GM23338 (cell line): Measurements from ENCODE around the gene CACNA1D.

Experiments used
- CREB1 ChIP-seq: fragments of 250-450 bp; sonication (Bioruptor Pico); IDR thresholded peaks from 2 replicates; pipeline ENCODE4 v1.5.0; 2020; ENCODE audit warnings: low read depth, mild to moderate bottlenecking, moderate library complexity
- EZH2 ChIP-seq: fragments of 200-600 bp; sonication (generic); IDR thresholded peaks from one replicate; pipeline ENCODE4 v1.8.0; 2017; ENCODE audit warnings: antibody characterized with exemption, mild to moderate bottlenecking, low read depth; ENCODE audit not compliant: unreplicated experiment
- JUNB ChIP-seq: IDR thresholded peaks from one replicate; pipeline ENCODE4 v1.6.1; 2016; ENCODE audit warnings: antibody characterized with exemption; ENCODE audit not compliant: unreplicated experiment
- NANOG ChIP-seq: IDR thresholded peaks from 2 replicates; pipeline ENCODE4 v1.6.1; 2016; ENCODE audit warnings: antibody characterized with exemption, borderline replicate concordance
- POLR2AphosphoS5 ChIP-seq: IDR thresholded peaks from 2 replicates; pipeline ENCODE4 v1.6.1; 2016; ENCODE audit warnings: antibody characterized with exemption, low read depth
- TF ChIP-seq, protein P1 (sequence below), 2 experiments: fragments of 200-600 bp in 1 of 2; sonication (generic) in 1 of 2; conservative IDR thresholded peaks; 2 replicates each; pipeline versions ENCODE4 v1.5.1 to v1.6.1; 2016 to 2017; ENCODE audit warnings: antibody characterized with exemption in 2 of 2, low read depth in 2 of 2, mild to moderate bottlenecking in 2 of 2, moderate library complexity in 1 of 2
- TF ChIP-seq, protein P2 (sequence below): IDR thresholded peaks from one replicate; pipeline ENCODE4 v1.6.1; 2018; ENCODE audit warnings: antibody characterized with exemption; ENCODE audit not compliant: unreplicated experiment
- TF ChIP-seq, protein P3 (sequence below): IDR thresholded peaks from 2 replicates; pipeline ENCODE4 v1.6.1; 2016; ENCODE audit warnings: antibody characterized with exemption

DNA sequence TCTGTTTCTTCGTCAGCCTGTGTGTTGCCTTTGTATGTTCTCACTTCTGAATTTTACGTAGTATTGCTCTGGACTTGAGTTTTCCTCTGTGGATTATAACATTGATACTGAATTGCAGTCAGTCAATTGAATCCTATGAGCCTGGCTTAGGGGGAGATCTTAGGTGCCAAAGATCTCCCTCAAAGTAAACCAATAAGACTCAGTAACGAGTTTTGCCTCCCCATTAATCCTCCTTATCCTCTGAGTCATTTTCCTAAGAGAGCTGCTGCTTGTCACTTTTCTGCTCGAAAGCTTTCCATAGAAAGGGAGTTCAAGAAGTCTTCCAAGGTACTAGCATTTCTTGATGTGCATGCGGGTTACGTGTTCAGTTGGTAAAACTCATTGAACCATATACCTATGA, 225.4 kb downstream of the CACNA1D start:
- TF ChIP-seq, protein P1, sequence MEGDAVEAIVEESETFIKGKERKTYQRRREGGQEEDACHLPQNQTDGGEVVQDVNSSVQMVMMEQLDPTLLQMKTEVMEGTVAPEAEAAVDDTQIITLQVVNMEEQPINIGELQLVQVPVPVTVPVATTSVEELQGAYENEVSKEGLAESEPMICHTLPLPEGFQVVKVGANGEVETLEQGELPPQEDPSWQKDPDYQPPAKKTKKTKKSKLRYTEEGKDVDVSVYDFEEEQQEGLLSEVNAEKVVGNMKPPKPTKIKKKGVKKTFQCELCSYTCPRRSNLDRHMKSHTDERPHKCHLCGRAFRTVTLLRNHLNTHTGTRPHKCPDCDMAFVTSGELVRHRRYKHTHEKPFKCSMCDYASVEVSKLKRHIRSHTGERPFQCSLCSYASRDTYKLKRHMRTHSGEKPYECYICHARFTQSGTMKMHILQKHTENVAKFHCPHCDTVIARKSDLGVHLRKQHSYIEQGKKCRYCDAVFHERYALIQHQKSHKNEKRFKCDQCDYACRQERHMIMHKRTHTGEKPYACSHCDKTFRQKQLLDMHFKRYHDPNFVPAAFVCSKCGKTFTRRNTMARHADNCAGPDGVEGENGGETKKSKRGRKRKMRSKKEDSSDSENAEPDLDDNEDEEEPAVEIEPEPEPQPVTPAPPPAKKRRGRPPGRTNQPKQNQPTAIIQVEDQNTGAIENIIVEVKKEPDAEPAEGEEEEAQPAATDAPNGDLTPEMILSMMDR (conservative IDR thresholded peaks at IDR 0.05; ENCODE audit: low read depth in 2 of 2) = no peak
- TF ChIP-seq CREB1 (CRISPR knock-in tag) (no peak), EZH2 (no peak), NANOG (no peak), POLR2AphosphoS5 (no peak), JUNB (no peak)
- TF ChIP-seq, protein P2, sequence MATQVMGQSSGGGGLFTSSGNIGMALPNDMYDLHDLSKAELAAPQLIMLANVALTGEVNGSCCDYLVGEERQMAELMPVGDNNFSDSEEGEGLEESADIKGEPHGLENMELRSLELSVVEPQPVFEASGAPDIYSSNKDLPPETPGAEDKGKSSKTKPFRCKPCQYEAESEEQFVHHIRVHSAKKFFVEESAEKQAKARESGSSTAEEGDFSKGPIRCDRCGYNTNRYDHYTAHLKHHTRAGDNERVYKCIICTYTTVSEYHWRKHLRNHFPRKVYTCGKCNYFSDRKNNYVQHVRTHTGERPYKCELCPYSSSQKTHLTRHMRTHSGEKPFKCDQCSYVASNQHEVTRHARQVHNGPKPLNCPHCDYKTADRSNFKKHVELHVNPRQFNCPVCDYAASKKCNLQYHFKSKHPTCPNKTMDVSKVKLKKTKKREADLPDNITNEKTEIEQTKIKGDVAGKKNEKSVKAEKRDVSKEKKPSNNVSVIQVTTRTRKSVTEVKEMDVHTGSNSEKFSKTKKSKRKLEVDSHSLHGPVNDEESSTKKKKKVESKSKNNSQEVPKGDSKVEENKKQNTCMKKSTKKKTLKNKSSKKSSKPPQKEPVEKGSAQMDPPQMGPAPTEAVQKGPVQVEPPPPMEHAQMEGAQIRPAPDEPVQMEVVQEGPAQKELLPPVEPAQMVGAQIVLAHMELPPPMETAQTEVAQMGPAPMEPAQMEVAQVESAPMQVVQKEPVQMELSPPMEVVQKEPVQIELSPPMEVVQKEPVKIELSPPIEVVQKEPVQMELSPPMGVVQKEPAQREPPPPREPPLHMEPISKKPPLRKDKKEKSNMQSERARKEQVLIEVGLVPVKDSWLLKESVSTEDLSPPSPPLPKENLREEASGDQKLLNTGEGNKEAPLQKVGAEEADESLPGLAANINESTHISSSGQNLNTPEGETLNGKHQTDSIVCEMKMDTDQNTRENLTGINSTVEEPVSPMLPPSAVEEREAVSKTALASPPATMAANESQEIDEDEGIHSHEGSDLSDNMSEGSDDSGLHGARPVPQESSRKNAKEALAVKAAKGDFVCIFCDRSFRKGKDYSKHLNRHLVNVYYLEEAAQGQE = no peak
- TF ChIP-seq, protein P3, sequence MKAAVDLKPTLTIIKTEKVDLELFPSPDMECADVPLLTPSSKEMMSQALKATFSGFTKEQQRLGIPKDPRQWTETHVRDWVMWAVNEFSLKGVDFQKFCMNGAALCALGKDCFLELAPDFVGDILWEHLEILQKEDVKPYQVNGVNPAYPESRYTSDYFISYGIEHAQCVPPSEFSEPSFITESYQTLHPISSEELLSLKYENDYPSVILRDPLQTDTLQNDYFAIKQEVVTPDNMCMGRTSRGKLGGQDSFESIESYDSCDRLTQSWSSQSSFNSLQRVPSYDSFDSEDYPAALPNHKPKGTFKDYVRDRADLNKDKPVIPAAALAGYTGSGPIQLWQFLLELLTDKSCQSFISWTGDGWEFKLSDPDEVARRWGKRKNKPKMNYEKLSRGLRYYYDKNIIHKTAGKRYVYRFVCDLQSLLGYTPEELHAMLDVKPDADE = no peak
